Natural killer cell (primary cell): ENCODE measurements around the gene GPC5. TPM values are rescaled to one million over a fixed set of nuclear protein-coding genes. Genes with fewer than 3 reads are reported as not detected.

Experiments used
- ATAC-seq, 3 donors: fragments of 150-1000 bp in 2 of 3; fragments of 200-7000 bp in 1 of 3; cut with Tn5 transposase; 1 replicate in 1 of 3; 2 replicates in 2 of 3; pipeline ENCODE4 v1.10.0; 2021; ENCODE audit warnings: mild to moderate bottlenecking in 2 of 3, moderate library complexity in 2 of 3
- DNase-seq, 2 donors: peaks; one replicate each; pipeline versions ENCODE4 v3.0.0 to v3.0.0-alpha.2; 2013 to 2021; ENCODE audit warnings: mixed read lengths in 1 of 2
- H3K27ac ChIP-seq: one replicate; pipeline ENCODE4 v1.5.1; 2013; ENCODE audit warnings: mild to moderate bottlenecking, low read length
- H3K27me3 ChIP-seq: one replicate; pipeline ENCODE4 v1.6.1; 2013; ENCODE audit warnings: low read length; ENCODE audit not compliant: control insufficient read depth, insufficient read depth
- H3K36me3 ChIP-seq: one replicate; pipeline ENCODE4 v1.6.1; 2013; ENCODE audit warnings: low read length; ENCODE audit not compliant: control insufficient read depth, insufficient read depth
- H3K4me1 ChIP-seq: one replicate; pipeline ENCODE4 v1.6.1; 2013; ENCODE audit warnings: low read length; ENCODE audit not compliant: control insufficient read depth, insufficient read depth
- H3K4me3 ChIP-seq: one replicate; pipeline ENCODE4 v1.5.1; 2013; ENCODE audit warnings: low read length
- H3K9me3 ChIP-seq: one replicate; pipeline ENCODE4 v1.6.1; 2013; ENCODE audit warnings: low read length; ENCODE audit not compliant: control insufficient read depth, insufficient read depth
- H3K27ac Mint-ChIP-seq, 2 donors: one replicate each; pipeline ENCODE4 v1.8.0; 2022; ENCODE audit warnings: mild to moderate bottlenecking in 2 of 2, mixed read lengths in 2 of 2, moderate library complexity in 1 of 2
- H3K27me3 Mint-ChIP-seq, 2 donors: one replicate each; pipeline ENCODE4 v1.8.0; 2022; ENCODE audit warnings: low read depth in 2 of 2, mixed read lengths in 2 of 2
- H3K36me3 Mint-ChIP-seq: one replicate; pipeline ENCODE4 v1.8.0; 2022; ENCODE audit warnings: mixed read lengths
- H3K4me1 Mint-ChIP-seq, 2 donors: one replicate each; pipeline ENCODE4 v1.8.0; 2022; ENCODE audit warnings: mixed read lengths in 2 of 2
- H3K4me3 Mint-ChIP-seq: one replicate; pipeline ENCODE4 v1.8.0; 2022; ENCODE audit warnings: mild to moderate bottlenecking, moderate library complexity, mixed read lengths
- H3K9me3 Mint-ChIP-seq, 2 donors: one replicate each; pipeline ENCODE4 v1.8.0; 2022; ENCODE audit warnings: mixed read lengths in 2 of 2
- WGBS: methylation state at CpG from one replicate; pipeline ENCODE4 v1.1.7; 2013; ENCODE audit warnings: missing lambda C conversion rate; ENCODE audit not compliant: insufficient coverage; 5-methylcytosine and 5-hydroxymethylcytosine counted together
- intact Hi-C: fragments of 100-400 bp; cut with micrococcal nuclease; formaldehyde crosslinking; loops from one replicate; pipeline ENCODE4 v1.14.2; 2022
- total RNA-seq, 4 donors: library from RNA; stranded (reverse); fragments of 120-200 nt in 1 of 4; gene quantifications; one replicate each; pipeline versions ENCODE4 v1.2.3 to v1.2.4, GENCODE V29; 2013 to 2022
- TF ChIP-seq, protein P1 (sequence below): fragments of 200-600 bp; IDR thresholded peaks from one replicate; pipeline ENCODE4 v1.8.0; 2022; ENCODE audit warnings: antibody characterized with exemption

Gene GPC5
- total RNA-seq, 3 donors from 2014 or later (not counting 1 experiment from before 2014, with no cell fraction given): not detected

DNA sequence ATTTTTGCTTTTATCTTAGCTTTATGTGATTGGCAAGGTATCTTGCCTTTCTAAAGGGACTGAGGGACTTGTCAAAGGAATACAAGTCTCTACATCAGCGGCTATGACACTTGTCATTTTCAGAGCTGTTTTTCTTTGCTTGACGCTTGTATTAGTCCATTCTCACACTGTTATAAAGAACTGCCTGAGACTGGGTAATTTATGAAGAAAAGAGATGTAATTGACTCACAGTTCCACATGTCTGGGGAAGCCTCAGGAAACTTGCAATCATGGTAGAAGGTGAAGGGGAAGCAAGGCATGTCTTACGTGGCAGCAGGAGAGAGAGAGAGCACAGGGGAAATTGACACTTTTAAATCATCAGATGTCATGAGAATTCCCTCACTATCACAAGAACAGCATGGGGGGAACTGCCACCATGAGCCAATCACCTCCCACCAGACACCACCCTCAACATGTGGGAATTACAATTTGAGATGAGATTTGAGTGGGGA, 128.2 kb downstream of the GPC5 start:
- ATAC-seq: no peak
- WGBS: 100% methylated on average over 3 of the region's 3 CpGs
- Histone ChIP-seq H3K36me3 (no peaks in the 10 kb centered on the region), H3K27ac (no peak overlapping the region), H3K9me3 (peaks cover 6% of the 10 kb centered on the region), H3K27me3 (no peaks in the 10 kb centered on the region), H3K4me3 (no peak overlapping the region), H3K4me1 (no peaks in the 10 kb centered on the region)
- no peaks in the 10 kb centered on the region for H3K4me1 Mint-ChIP-seq
- H3K27ac Mint-ChIP-seq: no peak overlapping the region
- H3K4me3 Mint-ChIP-seq: no peak overlapping the region
- TF ChIP-seq, protein P1, sequence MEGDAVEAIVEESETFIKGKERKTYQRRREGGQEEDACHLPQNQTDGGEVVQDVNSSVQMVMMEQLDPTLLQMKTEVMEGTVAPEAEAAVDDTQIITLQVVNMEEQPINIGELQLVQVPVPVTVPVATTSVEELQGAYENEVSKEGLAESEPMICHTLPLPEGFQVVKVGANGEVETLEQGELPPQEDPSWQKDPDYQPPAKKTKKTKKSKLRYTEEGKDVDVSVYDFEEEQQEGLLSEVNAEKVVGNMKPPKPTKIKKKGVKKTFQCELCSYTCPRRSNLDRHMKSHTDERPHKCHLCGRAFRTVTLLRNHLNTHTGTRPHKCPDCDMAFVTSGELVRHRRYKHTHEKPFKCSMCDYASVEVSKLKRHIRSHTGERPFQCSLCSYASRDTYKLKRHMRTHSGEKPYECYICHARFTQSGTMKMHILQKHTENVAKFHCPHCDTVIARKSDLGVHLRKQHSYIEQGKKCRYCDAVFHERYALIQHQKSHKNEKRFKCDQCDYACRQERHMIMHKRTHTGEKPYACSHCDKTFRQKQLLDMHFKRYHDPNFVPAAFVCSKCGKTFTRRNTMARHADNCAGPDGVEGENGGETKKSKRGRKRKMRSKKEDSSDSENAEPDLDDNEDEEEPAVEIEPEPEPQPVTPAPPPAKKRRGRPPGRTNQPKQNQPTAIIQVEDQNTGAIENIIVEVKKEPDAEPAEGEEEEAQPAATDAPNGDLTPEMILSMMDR: no peak
- no peaks in the 10 kb centered on the region for H3K27me3 Mint-ChIP-seq
- no peaks in the 10 kb centered on the region for H3K36me3 Mint-ChIP-seq
- intact Hi-C loops: no loop called here
- DNase-seq: no peak
- peaks cover 8 to 14% of the 10 kb centered on the region in 2 donors for H3K9me3 Mint-ChIP-seq

DNA sequence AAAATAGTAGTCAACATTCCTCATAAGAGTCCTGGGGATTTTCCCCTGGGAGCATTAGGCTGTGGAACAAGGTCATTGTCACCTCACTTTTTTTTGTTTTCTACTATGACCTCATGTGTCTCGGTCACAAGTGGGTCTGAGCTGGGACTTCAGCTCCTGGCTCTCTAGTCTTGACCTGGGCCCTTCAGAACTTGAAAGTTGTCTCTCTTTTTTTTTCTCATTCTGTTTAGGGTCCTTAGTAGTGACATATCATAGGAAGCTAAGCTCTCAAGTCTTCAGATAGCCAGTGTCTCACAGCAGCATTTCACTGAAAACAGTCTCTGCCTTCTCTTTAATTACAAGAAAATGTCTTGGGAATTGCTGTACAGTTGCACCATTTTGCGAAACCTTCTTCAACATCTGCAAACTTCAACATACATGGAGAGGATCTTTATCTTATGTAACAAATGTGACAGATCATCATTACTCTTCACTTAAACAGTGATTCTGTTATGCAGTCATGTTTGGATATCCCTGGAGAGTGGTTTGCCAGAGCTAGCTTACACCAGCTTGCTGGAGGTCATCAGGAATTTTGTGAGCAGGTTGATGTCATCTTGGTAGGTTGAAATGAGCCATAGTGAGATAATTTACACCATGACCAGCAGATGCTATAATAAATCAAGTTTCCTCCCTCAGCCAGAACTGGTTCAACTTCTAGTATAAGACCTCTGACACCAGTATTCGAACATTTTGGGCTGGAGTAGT, 131.5 kb downstream of the GPC5 start:
- TF ChIP-seq, protein P1: no peak
- ATAC-seq (no peak), DNase-seq (no peak)
- no peaks in the 10 kb centered on the region for H3K27me3 Mint-ChIP-seq
- H3K4me1 Mint-ChIP-seq: no peaks in the 10 kb centered on the region
- Histone ChIP-seq H3K27me3 (no peaks in the 10 kb centered on the region), H3K27ac (no peak overlapping the region), H3K4me1 (no peaks in the 10 kb centered on the region), H3K4me3 (no peak overlapping the region), H3K9me3 (peaks cover 3% of the 10 kb centered on the region), H3K36me3 (no peaks in the 10 kb centered on the region)
- H3K27ac Mint-ChIP-seq: no peak overlapping the region
- intact Hi-C loops: no loop called here
- H3K9me3 Mint-ChIP-seq: peaks cover 11 to 16% of the 10 kb centered on the region in 2 donors
- WGBS: 75% methylated on average over 1 of the region's 3 CpGs
- no peak overlapping the region for H3K4me3 Mint-ChIP-seq
- no peaks in the 10 kb centered on the region for H3K36me3 Mint-ChIP-seq

DNA sequence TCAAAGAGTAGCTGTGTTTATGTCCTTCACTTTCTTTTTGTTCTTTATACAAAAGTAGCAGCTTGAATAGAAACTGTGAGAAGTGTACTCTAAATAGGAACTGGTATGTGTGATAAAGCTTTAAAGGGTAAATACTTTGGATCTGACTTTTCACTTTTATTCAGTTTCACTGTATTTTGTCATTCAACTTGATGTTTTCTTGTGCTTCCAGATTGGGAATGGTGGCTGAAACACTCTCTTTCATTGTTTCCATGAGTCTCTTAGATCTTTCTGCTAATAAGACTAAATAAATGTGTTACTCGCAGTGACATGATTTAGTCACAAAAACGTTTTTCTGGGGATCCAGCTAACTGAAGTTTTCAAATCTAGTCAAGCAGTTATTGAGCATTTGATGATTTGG, 133.2 kb downstream of the GPC5 start:
- TF ChIP-seq, protein P1: no peak
- ATAC-seq (no peak), DNase-seq (no peak)
- H3K9me3 ChIP-seq: peaks cover 3% of the 10 kb centered on the region
- no peak overlapping the region for H3K27ac Mint-ChIP-seq
- H3K27ac ChIP-seq: no peak overlapping the region
- H3K4me1 Mint-ChIP-seq: no peaks in the 10 kb centered on the region
- no peaks in the 10 kb centered on the region for H3K36me3 ChIP-seq
- peaks cover 11 to 13% of the 10 kb centered on the region in 2 donors for H3K9me3 Mint-ChIP-seq
- H3K4me3 Mint-ChIP-seq: no peak overlapping the region
- 50% methylated on average over 2 of the region's 2 CpGs for WGBS
- H3K4me1 ChIP-seq: no peaks in the 10 kb centered on the region
- no peaks in the 10 kb centered on the region for H3K36me3 Mint-ChIP-seq
- intact Hi-C loops: no loop called here
- no peaks in the 10 kb centered on the region for H3K27me3 ChIP-seq
- H3K27me3 Mint-ChIP-seq: no peaks in the 10 kb centered on the region
- no peak overlapping the region for H3K4me3 ChIP-seq

DNA sequence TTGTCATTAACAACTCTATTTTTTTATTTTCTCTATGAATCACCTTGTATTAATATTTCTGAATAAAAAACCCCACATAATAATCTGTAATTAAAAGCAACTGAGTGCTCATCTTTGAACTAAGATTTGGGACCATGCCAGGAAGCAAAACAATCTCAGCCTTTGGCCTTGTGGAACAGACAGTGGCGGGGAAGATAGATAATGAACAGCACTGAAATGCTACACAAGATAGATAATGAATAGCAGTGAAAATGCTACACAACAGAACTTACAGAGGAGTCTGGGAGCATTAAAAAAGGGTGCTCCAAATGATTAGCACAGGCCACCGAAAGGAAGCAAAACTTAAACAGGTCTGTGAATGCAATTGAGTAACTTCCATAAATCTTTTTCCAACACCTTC, 134.9 kb downstream of the GPC5 start:
- no peaks in the 10 kb centered on the region for H3K36me3 Mint-ChIP-seq
- no peak overlapping the region for H3K27ac ChIP-seq
- ATAC-seq (no peak), DNase-seq (no peak)
- no peak overlapping the region for H3K27ac Mint-ChIP-seq
- H3K4me1 Mint-ChIP-seq: no peaks in the 10 kb centered on the region
- H3K27me3 ChIP-seq: no peaks in the 10 kb centered on the region
- no peaks in the 10 kb centered on the region for H3K36me3 ChIP-seq
- H3K4me3 ChIP-seq: no peak overlapping the region
- TF ChIP-seq, protein P1: no peak
- WGBS: 88% methylated on average over 1 of the region's 2 CpGs
- no peaks in the 10 kb centered on the region for H3K27me3 Mint-ChIP-seq
- H3K9me3 Mint-ChIP-seq: peaks cover 7 to 11% of the 10 kb centered on the region in 2 donors
- intact Hi-C loops: no loop called here
- no peak overlapping the region for H3K4me3 Mint-ChIP-seq
- no peaks in the 10 kb centered on the region for H3K9me3 ChIP-seq
- H3K4me1 ChIP-seq: no peaks in the 10 kb centered on the region
